SK-N-SH (cell line): ENCODE data around the gene LRP4. TPM values are rescaled to one million over a fixed set of nuclear protein-coding genes. Genes with fewer than 3 reads are reported as not detected.

Experiments used
- CTCF ChIA-PET: fragments of 300-600, 350-600 bp; formaldehyde crosslinking; extraction: SDS; loops from one replicate; lab custom pipeline; 2021; lab: Yijun Ruan, JAX
- POLR2A ChIA-PET: fragments of 350-600 bp; sonication (Branson Sonifier 250); formaldehyde crosslinking; extraction: SDS; loops from one replicate; lab custom pipeline; 2020; ENCODE audit warnings: antibody characterized with exemption, inconsistent platforms; lab: Yijun Ruan, JAX
- DNase-seq: peaks from one replicate; pipeline ENCODE4 v3.0.0; 2012
- H2AFZ ChIP-seq: fragments of 200-600 bp; sonication (generic); 2 replicates; pipeline ENCODE4 v1.8.1; 2016; ENCODE audit warnings: antibody characterized with exemption, mild to moderate bottlenecking, low read depth
- H3F3A ChIP-seq: fragments of 200-600 bp; sonication (generic); replicated peaks from 2 replicates; pipeline ENCODE3; 2016; ENCODE audit warnings: antibody characterized with exemption, mild to moderate bottlenecking; ENCODE audit not compliant: insufficient read depth
- H3K27ac ChIP-seq, 2 experiments: fragments of 200-500 bp in 1 of 2; fragments of 200-600 bp in 1 of 2; sonication (Bioruptor generic) in 1 of 2; sonication (generic), shearing (Covaris generic) in 1 of 2; 2 replicates each; pipeline versions ENCODE4 v1.5.1 to v1.6.1; 2014 to 2016; ENCODE audit warnings: low read depth in 2 of 2, inconsistent platforms in 1 of 2, low read length in 1 of 2, mild to moderate bottlenecking in 1 of 2, mixed read lengths in 1 of 2
- H3K27me3 ChIP-seq: fragments of 200-600 bp; sonication (generic), shearing (Covaris generic); 2 replicates; pipeline ENCODE4 v1.6.1; 2016; ENCODE audit warnings: mixed run types; ENCODE audit not compliant: insufficient read depth
- H3K36me3 ChIP-seq, 2 experiments: fragments of 200-500 bp in 1 of 2; fragments of 200-600 bp in 1 of 2; sonication (Bioruptor generic) in 1 of 2; sonication (generic) in 1 of 2; replicated peaks in 1 of 2; 2 replicates each; pipeline versions ENCODE3 to v1.5.1; 2014 to 2016; ENCODE audit warnings: low read length in 1 of 2, mild to moderate bottlenecking in 1 of 2; ENCODE audit not compliant: insufficient read depth in 2 of 2, control insufficient read depth in 1 of 2
- H3K4me1 ChIP-seq, 2 experiments: fragments of 200-500 bp in 1 of 2; fragments of 200-600 bp in 1 of 2; sonication (Bioruptor generic) in 1 of 2; sonication (generic), shearing (Covaris generic) in 1 of 2; 2 replicates each; pipeline versions ENCODE4 v1.5.1 to v1.6.1; 2014 to 2016; ENCODE audit warnings: low read depth in 1 of 2, low read length in 1 of 2, mixed run types in 1 of 2; ENCODE audit not compliant: insufficient read depth in 2 of 2, control insufficient read depth in 1 of 2
- H3K4me2 ChIP-seq: fragments of 200-600 bp; sonication (generic), shearing (Covaris generic); 2 replicates; pipeline ENCODE4 v1.6.1; 2017; ENCODE audit warnings: mixed run types
- H3K4me3 ChIP-seq, 2 experiments: fragments of 200-500 bp in 1 of 2; fragments of 200-600 bp in 1 of 2; sonication (Bioruptor generic) in 1 of 2; sonication (generic), shearing (Covaris generic) in 1 of 2; 2 replicates each; pipeline versions ENCODE4 v1.5.1 to v1.8.1; 2014 to 2016; ENCODE audit warnings: low read depth in 2 of 2, inconsistent platforms in 1 of 2, low read length in 1 of 2, mild to moderate bottlenecking in 1 of 2, mixed read lengths in 1 of 2, moderate library complexity in 1 of 2
- H3K79me2 ChIP-seq: fragments of 200-600 bp; sonication (generic); 2 replicates; pipeline ENCODE4 v1.8.1; 2017; ENCODE audit warnings: mild to moderate bottlenecking; ENCODE audit not compliant: insufficient read depth
- H3K9ac ChIP-seq: fragments of 200-600 bp; sonication (generic); 2 replicates; pipeline ENCODE4 v1.6.1; 2017; ENCODE audit warnings: mixed run types
- H3K9me2 ChIP-seq: fragments of 200-600 bp; sonication (generic); 2 replicates; pipeline ENCODE4 v1.6.1; 2017; ENCODE audit warnings: mixed run types
- H3K9me3 ChIP-seq: fragments of 200-600 bp; sonication (generic); 2 replicates; pipeline ENCODE4 v1.6.1; 2017; ENCODE audit warnings: mixed run types, mild to moderate bottlenecking, moderate library complexity
- H4K20me1 ChIP-seq: fragments of 200-600 bp; sonication (generic); 2 replicates; pipeline ENCODE4 v1.6.1; 2017; ENCODE audit warnings: mild to moderate bottlenecking, mixed run types; ENCODE audit not compliant: insufficient read depth
- ELF1 ChIP-seq: IDR thresholded peaks from 2 replicates; pipeline ENCODE4 v1.4.0; 2012
- EP300 ChIP-seq, 2 experiments: IDR thresholded peaks; 2 replicates each; pipeline versions ENCODE4 v1.4.0 to v1.6.1; 2012; ENCODE audit warnings: borderline replicate concordance in 1 of 2, low read depth in 1 of 2, low read length in 1 of 2
- FOSL2 ChIP-seq: IDR thresholded peaks from 2 replicates; pipeline ENCODE4 v1.4.0; 2012; ENCODE audit warnings: low read depth, mild to moderate bottlenecking, moderate library complexity, borderline replicate concordance
- FOXJ3 ChIP-seq: sonication (generic); formaldehyde crosslinking; IDR thresholded peaks from 2 replicates; pipeline ENCODE4 v1.5.1; 2020; ENCODE audit warnings: mild to moderate bottlenecking, missing genetic modification reagents
- GABPA ChIP-seq: IDR thresholded peaks from 2 replicates; pipeline ENCODE4 v1.4.0; 2012; ENCODE audit warnings: low read depth, mild to moderate bottlenecking
- GATA2 ChIP-seq: sonication (generic); formaldehyde crosslinking; IDR thresholded peaks from 2 replicates; pipeline ENCODE4 v1.5.0; 2020; ENCODE audit warnings: mild to moderate bottlenecking, missing genetic modification reagents
- JUND ChIP-seq: IDR thresholded peaks from 2 replicates; pipeline ENCODE4 v1.4.0; 2012
- MAX ChIP-seq: IDR thresholded peaks from 2 replicates; pipeline ENCODE4 v1.4.0; 2012; ENCODE audit warnings: low read depth
- MEF2A ChIP-seq: IDR thresholded peaks from 2 replicates; pipeline ENCODE4 v1.4.0; 2012; ENCODE audit warnings: low read depth, borderline replicate concordance
- MXI1 ChIP-seq: IDR thresholded peaks from 2 replicates; pipeline ENCODE4 v1.6.1; 2012; ENCODE audit warnings: mild to moderate bottlenecking, low read depth, low read length, improper control_type of control experiment
- NFIC ChIP-seq: IDR thresholded peaks from 2 replicates; pipeline ENCODE4 v1.4.0; 2012; ENCODE audit warnings: borderline replicate concordance
- RAD21 ChIP-seq: IDR thresholded peaks from 2 replicates; pipeline ENCODE4 v1.6.1; 2012; ENCODE audit warnings: mild to moderate bottlenecking, low read length
- RCOR1 ChIP-seq: fragments of 150-350 bp; IDR thresholded peaks from 2 replicates; pipeline ENCODE4 v1.6.1; 2017; ENCODE audit warnings: antibody characterized with exemption, low read length
- REST ChIP-seq: IDR thresholded peaks from 2 replicates; pipeline ENCODE4 v1.6.1; 2012; ENCODE audit warnings: mild to moderate bottlenecking, low read depth, low read length, moderate library complexity
- SIN3A ChIP-seq: IDR thresholded peaks from 2 replicates; pipeline ENCODE4 v1.6.1; 2012; ENCODE audit warnings: low read depth, mild to moderate bottlenecking, low read length, moderate library complexity, borderline replicate concordance
- TCF12 ChIP-seq: IDR thresholded peaks from 2 replicates; pipeline ENCODE4 v1.4.0; 2012
- USF1 ChIP-seq: IDR thresholded peaks from 2 replicates; pipeline ENCODE4 v1.4.0; 2012; ENCODE audit warnings: low read depth, borderline replicate concordance
- WGBS: methylation state at CpG from one replicate; pipeline ENCODE4 v1.1.6; 2017; ENCODE audit warnings: low lambda C conversion rate; 5-methylcytosine and 5-hydroxymethylcytosine counted together
- polyA plus RNA-seq, 3 experiments: library from polyadenylated mRNA; depleted of rRNA; stranded (reverse); fragments of >200 nt; gene quantifications; 2 replicates each; pipeline ENCODE4 v1.2.3, GENCODE V29; 2012
- TF ChIP-seq, protein P1 (sequence below): IDR thresholded peaks from 2 replicates; pipeline ENCODE4 v1.4.0; 2012; ENCODE audit warnings: low read depth, borderline replicate concordance

The LRP4 gene
- polyA plus RNA-seq, 1 of the 3 experiments (the other 2 are of a cell fraction), result 10.9 TPM

- Histone ChIP-seq H3K9me3 (no peaks in the 10 kb centered on the region), H3F3A (no peaks in the 10 kb centered on the region), H3K36me3 (peaks cover 0 to 4% of the 10 kb centered on the region in 2 experiments), H3K4me1 (no peaks in the 10 kb centered on the region; a peak in 1 of 4 replicates), H3K27ac (no peak overlapping the region), H3K4me2 (no peak overlapping the region), H3K27me3 (no peaks in the 10 kb centered on the region), H2AFZ (no peak overlapping the region), H3K9ac (no peak overlapping the region), H3K79me2 (no peaks in the 10 kb centered on the region), H4K20me1 (no peaks in the 10 kb centered on the region), H3K9me2 (no peaks in the 10 kb centered on the region), H3K4me3 (no peak overlapping the region)
- ChIA-PET CTCF (interaction anchor here (0.6 to 7.0 kb wide), 4 partner anchors 49 to 263 kb away, joined by 3 to 37 read pairs (median 3); no protein-coding TSS in a partner anchor), POLR2A (no interaction called here)
- TF ChIP-seq REST (no peak), MAX (no peak), GABPA (no peak), SIN3A (no peak)
- no peak for DNase-seq
- WGBS, result 97% methylated on average over 6 of the region's 13 CpGs
Measured at GRCh38 chr11:46899501-46900025, 18.8 kb downstream of the LRP4 start.

GRCh38 chr11:46898396-46899095 is 19.8 kb downstream of the LRP4 start:
- POLR2A ChIA-PET, result no interaction called here

More at GRCh38 chr11:46898396-46899095, 19.8 kb downstream of the LRP4 start:
- Histone ChIP-seq H3K4me1 (no peaks in the 10 kb centered on the region; a peak in 1 of 4 replicates), H3K4me2 (no peak overlapping the region), H3K27ac (no peak overlapping the region), H3K79me2 (no peaks in the 10 kb centered on the region), H3K27me3 (no peaks in the 10 kb centered on the region), H3K36me3 (peaks cover 0 to 4% of the 10 kb centered on the region in 2 experiments), H3K4me3 (no peak overlapping the region), H4K20me1 (no peaks in the 10 kb centered on the region), H3K9ac (no peak overlapping the region), H2AFZ (no peak overlapping the region), H3K9me2 (no peaks in the 10 kb centered on the region), H3F3A (no peaks in the 10 kb centered on the region), H3K9me3 (no peaks in the 10 kb centered on the region)
- CTCF ChIA-PET, result interaction anchor here (0.6 to 7.0 kb wide), 3 partner anchors 50 to 264 kb away, joined by 3 to 37 read pairs (median 3); no protein-coding TSS in a partner anchor
- 97% methylated on average over 11 of the region's 17 CpGs for WGBS
- TF ChIP-seq MEF2A (no peak), RAD21 (no peak), NFIC (no peak), MXI1 (no peak), ELF1 (no peak), TCF12 (no peak), RCOR1 (no peak), SIN3A (no peak), USF1 (no peak), EP300 (IDR thresholded peaks at IDR 0.05; ENCODE audit: borderline replicate concordance in 1 of 2, low read depth in 1 of 2, low read length in 1 of 2) (no peak), GATA2 (no peak), FOSL2 (no peak), FOXJ3 (CRISPR knock-in tag) (no peak), JUND (no peak)
- TF ChIP-seq, protein P1, sequence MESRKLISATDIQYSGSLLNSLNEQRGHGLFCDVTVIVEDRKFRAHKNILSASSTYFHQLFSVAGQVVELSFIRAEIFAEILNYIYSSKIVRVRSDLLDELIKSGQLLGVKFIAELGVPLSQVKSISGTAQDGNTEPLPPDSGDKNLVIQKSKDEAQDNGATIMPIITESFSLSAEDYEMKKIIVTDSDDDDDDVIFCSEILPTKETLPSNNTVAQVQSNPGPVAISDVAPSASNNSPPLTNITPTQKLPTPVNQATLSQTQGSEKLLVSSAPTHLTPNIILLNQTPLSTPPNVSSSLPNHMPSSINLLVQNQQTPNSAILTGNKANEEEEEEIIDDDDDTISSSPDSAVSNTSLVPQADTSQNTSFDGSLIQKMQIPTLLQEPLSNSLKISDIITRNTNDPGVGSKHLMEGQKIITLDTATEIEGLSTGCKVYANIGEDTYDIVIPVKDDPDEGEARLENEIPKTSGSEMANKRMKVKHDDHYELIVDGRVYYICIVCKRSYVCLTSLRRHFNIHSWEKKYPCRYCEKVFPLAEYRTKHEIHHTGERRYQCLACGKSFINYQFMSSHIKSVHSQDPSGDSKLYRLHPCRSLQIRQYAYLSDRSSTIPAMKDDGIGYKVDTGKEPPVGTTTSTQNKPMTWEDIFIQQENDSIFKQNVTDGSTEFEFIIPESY, result no peak
- no peak for DNase-seq
